Activated CD4-positive, CD25-positive, alpha-beta regulatory T cell (primary cell): ENCODE results near the gene ELOVL6.
"Not testable (repeated sequence)": the region's sequence is repeated elsewhere in the genome, so short reads cannot be mapped to it uniquely, and the experiment has no call there.

ENCODE experiments used
- DNase-seq, 4 experiments: peaks; one replicate each; lab custom pipeline; 2025; lab: John Stamatoyannopoulos, UW

ELOVL6 gene

GRCh38 chr4:110196871-110197528 lies 1.4 kb downstream of the ELOVL6 start:
- DNase-seq = peak; percentile 26 to 32 (median 28)

GRCh38 chr4:110196206-110196870 lies 2.1 kb downstream of the ELOVL6 start:
- DNase-seq = peak in 2 of 4 experiments; percentile 4 to 8

- DNase-seq = no peak
These were observed 2.7 kb downstream of the ELOVL6 start for GRCh38 chr4:110195561-110196205.

- peak in 3 of 4 experiments; percentile 27 to 36 (median 28) for DNase-seq
These were observed 4.3 kb downstream of the ELOVL6 start for GRCh38 chr4:110193822-110194761.

GRCh38 chr4:110193287-110193686 lies 5.1 kb downstream of the ELOVL6 start:
- not testable (repeated sequence) for DNase-seq

GRCh38 chr4:110190249-110190648 lies 8.2 kb downstream of the ELOVL6 start:
- no peak for DNase-seq

- no peak for DNase-seq
These were observed 10.3 kb downstream of the ELOVL6 start for GRCh38 chr4:110188113-110188512.

- DNase-seq = no peak
These were observed 13.6 kb downstream of the ELOVL6 start for GRCh38 chr4:110184791-110185155.

GRCh38 chr4:110184140-110184790 lies 14.2 kb downstream of the ELOVL6 start:
- DNase-seq = no peak

- no peak for DNase-seq
These were observed 14.8 kb downstream of the ELOVL6 start for GRCh38 chr4:110183643-110184042.

GRCh38 chr4:110183058-110183457 lies 15.4 kb downstream of the ELOVL6 start:
- DNase-seq = no peak

- no peak for DNase-seq
These were observed 16.5 kb downstream of the ELOVL6 start for GRCh38 chr4:110181890-110182289.

GRCh38 chr4:110175634-110176033 lies 22.8 kb downstream of the ELOVL6 start:
- DNase-seq = no peak

- DNase-seq = no peak
These were observed 25.4 kb downstream of the ELOVL6 start for GRCh38 chr4:110172972-110173371.

- DNase-seq = no peak
These were observed 26.4 kb downstream of the ELOVL6 start for GRCh38 chr4:110171971-110172370.

GRCh38 chr4:110170861-110171260 lies 27.6 kb downstream of the ELOVL6 start:
- no peak for DNase-seq

- peak; percentile 2 to 39 (median 23) for DNase-seq
These were observed 32.8 kb downstream of the ELOVL6 start for GRCh38 chr4:110165382-110166286.

- DNase-seq = no peak
These were observed 33.6 kb downstream of the ELOVL6 start for GRCh38 chr4:110164856-110165255.

- DNase-seq = no peak
These were observed 34.2 kb downstream of the ELOVL6 start for GRCh38 chr4:110164251-110164650.

GRCh38 chr4:110163327-110164069 lies 34.9 kb downstream of the ELOVL6 start:
- DNase-seq = no peak
